AG04449 (cell line): ENCODE measurements around the gene BECN2.

ENCODE experiments used
- CTCF ChIA-PET: fragments of 350-600 bp; formaldehyde crosslinking; extraction: SDS; loops from one replicate; lab custom pipeline; 2021; ENCODE audit warnings: antibody characterized with exemption; lab: Yijun Ruan, JAX
- POLR2A ChIA-PET: fragments of 400-600, 350-600 bp; formaldehyde crosslinking; extraction: SDS; loops from one replicate; lab custom pipeline; 2020; ENCODE audit warnings: antibody characterized with exemption, inconsistent platforms; lab: Yijun Ruan, JAX
- DNase-seq: peaks from one replicate; pipeline ENCODE4 v3.0.0-alpha.2; 2010; ENCODE audit warnings: low read depth, low spot score
- H3K4me3 ChIP-seq: 2 replicates; pipeline ENCODE4 v1.5.1; 2011; ENCODE audit warnings: low read depth, mild to moderate bottlenecking, control low read depth, low read length
- CTCF ChIP-seq: IDR thresholded peaks from one replicate; pipeline ENCODE4 v1.5.1; 2011; ENCODE audit warnings: mild to moderate bottlenecking, moderate library complexity, low read length, control low read depth, inconsistent platforms; ENCODE audit not compliant: insufficient read depth; ENCODE audit errors: missing control alignments

The BECN2 gene

GRCh38 chr1:241957692-241958494 lies at the start of gene BECN2:
TSS of gene BECN2 (plus strand) at chr1:241957767. CDS start at chr1:241957767, 0 bp downstream.
- TF ChIP-seq CTCF = no peak
- H3K4me3 ChIP-seq = no peak within 1 kb of the TSS
- POLR2A ChIA-PET = no interaction called here

GRCh38 chr1:241916196-241916595 lies 41.4 kb upstream of the BECN2 start:
- no peak for DNase-seq
- ChIA-PET POLR2A (no interaction called here), CTCF (interaction anchor here (0.5 kb wide), 1 partner anchor 41 kb away, joined by 3 read pairs; no protein-coding TSS in a partner anchor)
- TF ChIP-seq CTCF = no peak
- H3K4me3 ChIP-seq = no peak overlapping the region

More at GRCh38 chr1:241957692-241958494, at the start of gene BECN2:
- no peak for DNase-seq
- CTCF ChIA-PET = no interaction called here

GRCh38 chr1:241917487-241917886 lies 40.1 kb upstream of the BECN2 start:
- POLR2A ChIA-PET = no interaction called here
- TF ChIP-seq CTCF = no peak
- H3K4me3 ChIP-seq = no peak overlapping the region
- no peak for DNase-seq
- CTCF ChIA-PET = interaction anchor here (1.1 to 2.3 kb wide), 3 partner anchors 9 to 81 kb away, joined by 4 to 13 read pairs (median 4); partner anchors contain the start of gene MAP1LC3C

GRCh38 chr1:241918879-241919278 lies 38.7 kb upstream of the BECN2 start:
- peak; percentile 24 for DNase-seq
- ChIA-PET POLR2A (no interaction called here), CTCF (interaction anchor here (1.5 to 2.3 kb wide), 2 partner anchors 10 to 80 kb away, joined by 4 to 13 read pairs; partner anchors contain the start of gene MAP1LC3C)
- TF ChIP-seq CTCF = no peak
- H3K4me3 ChIP-seq = no peak overlapping the region

GRCh38 chr1:241924080-241924808 lies 33.3 kb upstream of the BECN2 start:
- no peak for TF ChIP-seq CTCF
- DNase-seq = no peak
- H3K4me3 ChIP-seq = no peak overlapping the region
- ChIA-PET CTCF (interaction anchor here (1.2 kb wide), 1 partner anchor 27 kb away, joined by 4 read pairs; no protein-coding TSS in a partner anchor), POLR2A (no interaction called here)

GRCh38 chr1:241926141-241926540 lies 31.4 kb upstream of the BECN2 start:
- H3K4me3 ChIP-seq = no peak overlapping the region
- DNase-seq = no peak
- no peak for TF ChIP-seq CTCF
- ChIA-PET CTCF (no interaction called here), POLR2A (no interaction called here)
